Loucy (cell line): ENCODE results near the gene ELOVL6.
"Not testable (repeated sequence)": the region's sequence is repeated elsewhere in the genome, so short reads cannot be mapped to it uniquely, and the experiment has no call there.

Experiments
- H2AFZ ChIP-seq: fragments of 200-600 bp; sonication (generic); 2 replicates; pipeline ENCODE4 v1.6.0; 2016; ENCODE audit warnings: antibody characterized with exemption, mild to moderate bottlenecking, low read length, moderate library complexity
- H3F3A ChIP-seq: fragments of 200-600 bp; 2 replicates; pipeline ENCODE4 v1.6.0; 2016; ENCODE audit warnings: antibody characterized with exemption, low read depth, mild to moderate bottlenecking
- H3K27me3 ChIP-seq: fragments of 200-600 bp; sonication (generic); 2 replicates; pipeline ENCODE4 v1.6.1; 2014; ENCODE audit warnings: low read length, mild to moderate bottlenecking; ENCODE audit not compliant: insufficient read depth, poor library complexity, severe bottlenecking
- H3K36me3 ChIP-seq: fragments of 200-600 bp; sonication (generic); 2 replicates; pipeline ENCODE4 v1.6.1; 2016; ENCODE audit warnings: low read length; ENCODE audit not compliant: insufficient read depth
- H3K4me1 ChIP-seq: fragments of 200-600 bp; sonication (generic); 2 replicates; pipeline ENCODE4 v1.5.1; 2014; ENCODE audit warnings: low read length, mild to moderate bottlenecking; ENCODE audit not compliant: insufficient read depth, poor library complexity, severe bottlenecking
- H3K4me2 ChIP-seq: fragments of 200-600 bp; sonication (generic); 2 replicates; pipeline ENCODE4 v1.6.0; 2014; ENCODE audit warnings: antibody characterized with exemption, low read length, low read depth, mild to moderate bottlenecking; ENCODE audit not compliant: poor library complexity, severe bottlenecking
- H3K4me3 ChIP-seq: fragments of 200-600 bp; sonication (generic); 2 replicates; pipeline ENCODE4 v1.5.1; 2014; ENCODE audit warnings: low read length, mild to moderate bottlenecking, mixed read lengths; ENCODE audit not compliant: poor library complexity, severe bottlenecking
- H3K79me2 ChIP-seq: fragments of 200-600 bp; sonication (generic); 2 replicates; pipeline ENCODE4 v1.6.1; 2014; ENCODE audit warnings: low read length; ENCODE audit not compliant: insufficient read depth
- H3K9ac ChIP-seq: fragments of 200-600 bp; sonication (generic); 2 replicates; pipeline ENCODE4 v1.6.0; 2014; ENCODE audit warnings: mild to moderate bottlenecking, low read depth, low read length, moderate library complexity; ENCODE audit not compliant: poor library complexity, severe bottlenecking
- H3K9me2 ChIP-seq: fragments of 200-600 bp; sonication (generic); replicated peaks from 2 replicates; pipeline ENCODE4 v1.6.1; 2016; ENCODE audit warnings: low read depth, low read length, mixed read lengths
- H3K9me3 ChIP-seq: fragments of 200-600 bp; sonication (generic); 2 replicates; pipeline ENCODE4 v1.6.1; 2014; ENCODE audit warnings: mild to moderate bottlenecking, antibody characterized with exemption, low read length, low read depth; ENCODE audit not compliant: insufficient read depth
- H4K20me1 ChIP-seq: fragments of 200-600 bp; sonication (generic); 2 replicates; pipeline ENCODE4 v1.6.0; 2014; ENCODE audit warnings: antibody characterized with exemption, low read length, mild to moderate bottlenecking; ENCODE audit not compliant: insufficient read depth, poor library complexity, severe bottlenecking
- EZH2phosphoT487 ChIP-seq: fragments of 200-600 bp; IDR thresholded peaks from 2 replicates; pipeline ENCODE4 v1.6.1; 2018; ENCODE audit warnings: antibody characterized with exemption, mild to moderate bottlenecking, moderate library complexity, borderline replicate concordance
- TF ChIP-seq, protein P1 (sequence below): fragments of 200-600 bp; sonication (generic); conservative IDR thresholded peaks from 2 replicates; pipeline ENCODE4 v1.5.1; 2014; ENCODE audit warnings: mild to moderate bottlenecking, antibody characterized with exemption, low read length

The ELOVL6 gene

DNA sequence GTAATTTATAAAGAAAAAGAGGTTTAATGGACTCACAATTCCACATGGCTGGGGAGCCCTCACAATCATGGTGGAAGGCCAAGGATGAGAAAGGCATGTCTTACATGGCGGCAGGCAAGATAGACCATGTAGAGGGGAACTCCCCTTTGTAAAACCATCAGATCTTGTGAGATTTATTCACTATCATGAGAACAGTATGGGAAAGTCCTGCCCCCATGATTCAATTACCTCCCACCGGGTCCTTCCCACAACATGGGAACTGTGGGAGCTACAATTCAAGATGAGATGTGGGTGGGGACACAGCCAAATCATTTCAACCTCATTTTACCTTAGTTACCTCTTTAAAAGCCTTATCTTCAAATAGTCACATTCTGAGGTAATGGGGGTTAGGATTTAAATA lies 30.9 kb upstream of the ELOVL6 start:
- Histone ChIP-seq H3K9me2 (no peaks in the 10 kb centered on the region), H3K4me1 (peaks cover 7% of the 10 kb centered on the region), H2AFZ (no peak overlapping the region), H3F3A (no peaks in the 10 kb centered on the region), H3K4me2 (no peak overlapping the region), H3K79me2 (no peaks in the 10 kb centered on the region), H3K4me3 (no peak overlapping the region), H3K9ac (no peak overlapping the region), H3K27me3 (no peaks in the 10 kb centered on the region), H3K36me3 (no peaks in the 10 kb centered on the region), H3K9me3 (no peaks in the 10 kb centered on the region), H4K20me1 (no peaks in the 10 kb centered on the region)
- TF ChIP-seq, protein P1, sequence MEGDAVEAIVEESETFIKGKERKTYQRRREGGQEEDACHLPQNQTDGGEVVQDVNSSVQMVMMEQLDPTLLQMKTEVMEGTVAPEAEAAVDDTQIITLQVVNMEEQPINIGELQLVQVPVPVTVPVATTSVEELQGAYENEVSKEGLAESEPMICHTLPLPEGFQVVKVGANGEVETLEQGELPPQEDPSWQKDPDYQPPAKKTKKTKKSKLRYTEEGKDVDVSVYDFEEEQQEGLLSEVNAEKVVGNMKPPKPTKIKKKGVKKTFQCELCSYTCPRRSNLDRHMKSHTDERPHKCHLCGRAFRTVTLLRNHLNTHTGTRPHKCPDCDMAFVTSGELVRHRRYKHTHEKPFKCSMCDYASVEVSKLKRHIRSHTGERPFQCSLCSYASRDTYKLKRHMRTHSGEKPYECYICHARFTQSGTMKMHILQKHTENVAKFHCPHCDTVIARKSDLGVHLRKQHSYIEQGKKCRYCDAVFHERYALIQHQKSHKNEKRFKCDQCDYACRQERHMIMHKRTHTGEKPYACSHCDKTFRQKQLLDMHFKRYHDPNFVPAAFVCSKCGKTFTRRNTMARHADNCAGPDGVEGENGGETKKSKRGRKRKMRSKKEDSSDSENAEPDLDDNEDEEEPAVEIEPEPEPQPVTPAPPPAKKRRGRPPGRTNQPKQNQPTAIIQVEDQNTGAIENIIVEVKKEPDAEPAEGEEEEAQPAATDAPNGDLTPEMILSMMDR = no peak
- TF ChIP-seq EZH2phosphoT487 = no peak

DNA sequence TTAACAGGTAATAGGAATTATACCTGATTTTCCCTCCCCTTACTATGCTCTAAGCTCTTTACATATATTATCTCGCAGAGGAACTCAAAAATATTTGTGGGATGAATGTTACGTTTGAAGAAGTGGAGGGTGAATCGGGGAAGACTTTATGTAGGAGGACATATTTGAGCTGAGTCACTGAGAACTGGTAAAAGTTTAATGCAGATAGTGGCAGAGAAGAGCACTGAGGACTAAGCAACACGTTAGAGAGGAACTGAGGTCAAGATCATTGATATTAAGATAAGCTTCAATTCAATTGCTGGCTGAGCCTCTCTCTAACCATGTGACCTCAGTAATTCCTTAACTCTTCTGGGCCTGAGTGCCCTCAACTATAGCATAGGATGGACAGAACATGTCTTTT lies 26.4 kb upstream of the ELOVL6 start:
- no peaks in the 10 kb centered on the region for H3K36me3 ChIP-seq
- peak overlapping the region; percentile 18 for H2AFZ ChIP-seq
- TF ChIP-seq EZH2phosphoT487 = no peak
- TF ChIP-seq, protein P1 = no peak
- no peaks in the 10 kb centered on the region for H3F3A ChIP-seq
- no peaks in the 10 kb centered on the region for H3K9me2 ChIP-seq
- no peaks in the 10 kb centered on the region for H4K20me1 ChIP-seq
- no peak overlapping the region for H3K9ac ChIP-seq
- H3K4me3 ChIP-seq = no peak overlapping the region
- no peaks in the 10 kb centered on the region for H3K27me3 ChIP-seq
- H3K4me2 ChIP-seq = no peak overlapping the region
- H3K79me2 ChIP-seq = no peaks in the 10 kb centered on the region
- H3K4me1 ChIP-seq = peaks cover 7% of the 10 kb centered on the region
- H3K9me3 ChIP-seq = no peaks in the 10 kb centered on the region

DNA sequence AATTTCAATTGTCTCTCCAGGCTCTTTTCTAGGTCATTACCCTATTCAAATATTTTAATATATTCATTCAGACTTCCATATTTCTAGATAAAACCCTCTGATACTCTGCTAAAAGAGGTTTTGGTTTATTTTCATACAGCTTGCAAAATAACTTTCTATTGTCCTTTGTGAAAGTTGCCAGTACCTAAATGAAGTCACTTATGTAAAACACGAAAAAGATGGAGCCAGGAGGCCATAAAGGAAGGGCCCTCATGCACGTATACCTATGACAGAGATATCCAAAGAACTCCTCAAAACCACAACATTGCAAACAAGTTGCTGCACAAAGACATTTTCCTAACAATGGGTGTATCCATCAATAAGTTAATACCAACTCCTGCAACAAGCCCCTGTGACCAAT lies 25.7 kb upstream of the ELOVL6 start:
- no peaks in the 10 kb centered on the region for H3F3A ChIP-seq

DNA sequence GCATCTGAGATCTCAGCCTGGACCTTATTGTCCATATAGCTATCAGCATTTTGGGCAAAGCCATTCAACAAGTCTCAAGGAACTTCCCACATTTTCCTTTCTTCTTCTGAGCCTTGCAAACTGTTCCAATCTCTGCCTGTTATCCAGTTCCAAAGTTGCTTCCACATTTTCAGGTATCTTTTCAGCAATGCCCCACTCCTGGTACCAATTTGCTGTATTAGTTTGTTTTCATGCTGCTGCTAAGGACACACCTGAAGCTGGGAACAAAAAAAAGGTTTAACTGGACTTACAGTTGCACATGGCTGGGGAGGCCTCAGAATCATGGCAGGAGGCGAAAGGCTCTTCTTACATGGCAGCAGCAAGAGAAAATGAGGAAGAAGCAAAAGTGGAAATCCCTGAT lies 20.5 kb upstream of the ELOVL6 start:
- H3K36me3 ChIP-seq, H2AFZ ChIP-seq, H3K4me2 ChIP-seq, H3K79me2 ChIP-seq, H3K4me3 ChIP-seq, H4K20me1 ChIP-seq, H3K27me3 ChIP-seq, H3K9ac ChIP-seq, H3K4me1 ChIP-seq, H3K9me2 ChIP-seq, H3K9me3 ChIP-seq, H3F3A ChIP-seq: not testable (repeated sequence)

More for the DNA sequence above, 25.7 kb upstream of the ELOVL6 start:
- TF ChIP-seq, protein P1 = no peak
- no peak for TF ChIP-seq EZH2phosphoT487
- no peaks in the 10 kb centered on the region for H3K9me2 ChIP-seq
- no peaks in the 10 kb centered on the region for H3K36me3 ChIP-seq
- no peak overlapping the region for H3K9ac ChIP-seq
- H3K4me1 ChIP-seq = peaks cover 7% of the 10 kb centered on the region
- H3K4me2 ChIP-seq = no peak overlapping the region
- no peak overlapping the region for H3K4me3 ChIP-seq
- no peaks in the 10 kb centered on the region for H3K79me2 ChIP-seq
- no peaks in the 10 kb centered on the region for H3K27me3 ChIP-seq
- H2AFZ ChIP-seq = no peak overlapping the region; the same call in 1 of the 2 replicates
- H3K9me3 ChIP-seq = no peaks in the 10 kb centered on the region
- no peaks in the 10 kb centered on the region for H4K20me1 ChIP-seq

DNA sequence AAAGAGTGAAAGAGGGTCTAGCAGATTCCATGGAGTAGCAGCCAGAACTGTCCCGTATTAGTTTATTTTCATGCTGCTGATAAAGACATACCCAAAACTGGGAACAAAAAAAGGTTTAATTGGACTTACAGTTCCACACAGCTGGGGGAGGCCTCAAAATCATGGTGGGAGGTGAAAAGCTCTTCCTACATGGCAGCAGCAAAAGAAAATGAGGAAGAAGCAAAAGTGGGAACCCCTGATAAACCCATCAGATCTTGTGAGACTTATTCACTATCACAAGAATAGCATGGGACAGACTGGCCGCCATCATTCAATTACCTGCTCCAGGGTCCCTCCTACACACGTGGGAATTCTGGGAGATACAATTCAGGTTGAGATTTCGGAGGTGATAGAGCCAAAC lies 18.8 kb upstream of the ELOVL6 start:
- H3K9me3 ChIP-seq, H3K36me3 ChIP-seq, H3F3A ChIP-seq, H3K4me1 ChIP-seq, H4K20me1 ChIP-seq, H2AFZ ChIP-seq, H3K9me2 ChIP-seq, H3K79me2 ChIP-seq, H3K9ac ChIP-seq, H3K4me3 ChIP-seq, H3K4me2 ChIP-seq, H3K27me3 ChIP-seq: not testable (repeated sequence)
